Right ventricle myocardium superior (tissue), 1 donor: Measurements from ENCODE around the gene EHMT1. TPM values are rescaled to one million over a fixed set of nuclear protein-coding genes. Genes with fewer than 3 reads are reported as not detected.
A peak's percentile ranks its signal among the peaks of the same experiment; 100 is the strongest.

Experiments used
- ATAC-seq: fragments of 200-7000 bp; cut with Tn5 transposase; one replicate; pipeline ENCODE4 v1.9.1; 2020; ENCODE audit warnings: mild to moderate bottlenecking; ENCODE audit not compliant: poor library complexity
- DNase-seq: peaks from one replicate; pipeline ENCODE4 v3.0.0-alpha.2; 2020
- intact Hi-C: fragments of 100-400 bp; cut with DNase I; formaldehyde crosslinking; loops from one replicate; pipeline ENCODE4 v1.11.2; 2022
- total RNA-seq: library from RNA; stranded (reverse); fragmentation: NEBNext Ultra II Directional; extraction: Animal tissue kit (Norgen Biotek cat#: 25700); gene quantifications from one replicate; pipeline ENCODE4 v1.2.1, GENCODE V29; 2021
- donor health status: DM: no; HTN: yes; CAD: no; lungs with severe emphysema.

EHMT1 gene
- total RNA-seq, 1 donor from 2014 or later: 31.2 TPM

GRCh38 chr9:137665697-137666512 lies 47.1 kb downstream of the EHMT1 start:
- ATAC-seq (no peak), DNase-seq (no peak)
- intact Hi-C loops: no loop called here

- intact Hi-C loops: no loop called here
- ATAC-seq (no peak), DNase-seq (no peak)
Observed at GRCh38 chr9:137666513-137666822, 47.7 kb downstream of the EHMT1 start.

- ATAC-seq (peak; percentile 42), DNase-seq (no peak)
- intact Hi-C loops: no loop called here
Observed at GRCh38 chr9:137666955-137667670, 48.3 kb downstream of the EHMT1 start.

- DNase-seq (no peak), ATAC-seq (no peak)
- intact Hi-C loops: no loop called here
Observed at GRCh38 chr9:137668203-137668602, 49.4 kb downstream of the EHMT1 start.

GRCh38 chr9:137669261-137669672 lies 50.5 kb downstream of the EHMT1 start:
- intact Hi-C loops: no loop called here
- no peak for DNase-seq
- no peak for ATAC-seq

- intact Hi-C loops: no loop called here
- DNase-seq (no peak), ATAC-seq (peak; percentile 64)
Observed at GRCh38 chr9:137670391-137671195, 51.8 kb downstream of the EHMT1 start.

- intact Hi-C loops: no loop called here
- ATAC-seq (no peak), DNase-seq (no peak)
Observed at GRCh38 chr9:137671196-137671538, 52.4 kb downstream of the EHMT1 start.

GRCh38 chr9:137671721-137672120 lies 52.9 kb downstream of the EHMT1 start:
- ATAC-seq (no peak), DNase-seq (no peak)
- intact Hi-C loops: no loop called here

- DNase-seq (peak; percentile 58), ATAC-seq (peak; percentile 64)
- intact Hi-C loops: no loop called here
Observed at GRCh38 chr9:137672907-137673791, 54.3 kb downstream of the EHMT1 start.

GRCh38 chr9:137673886-137674285 lies 55.1 kb downstream of the EHMT1 start:
- intact Hi-C loops: no loop called here
- no peak for DNase-seq
- ATAC-seq: peak; percentile 16

GRCh38 chr9:137674307-137674975 lies 55.6 kb downstream of the EHMT1 start:
- DNase-seq (no peak), ATAC-seq (peak; percentile 54)
- intact Hi-C loops: no loop called here

GRCh38 chr9:137674976-137675320 lies 56.1 kb downstream of the EHMT1 start:
- ATAC-seq (no peak), DNase-seq (no peak)
- intact Hi-C loops: no loop called here

- ATAC-seq (no peak), DNase-seq (no peak)
- intact Hi-C loops: no loop called here
Observed at GRCh38 chr9:137676998-137677397, 58.2 kb downstream of the EHMT1 start.

- no peak for ATAC-seq
- no peak for DNase-seq
- intact Hi-C loops: no loop called here
Observed at GRCh38 chr9:137678202-137678601, 59.4 kb downstream of the EHMT1 start.

- DNase-seq: no peak
- intact Hi-C loops: no loop called here
- ATAC-seq: no peak
Observed at GRCh38 chr9:137679249-137679648, 60.4 kb downstream of the EHMT1 start.

- DNase-seq (no peak), ATAC-seq (no peak)
- intact Hi-C loops: no loop called here
Observed at GRCh38 chr9:137679695-137680305, 61.0 kb downstream of the EHMT1 start.

- DNase-seq: no peak
- intact Hi-C loops: no loop called here
- ATAC-seq: peak; percentile 54
Observed at GRCh38 chr9:137680444-137681358, 61.9 kb downstream of the EHMT1 start.
